Gastrocnemius medialis (tissue), 4 donors: Measurements from ENCODE around the gene HIBCH.

Source experiments
- POLR2A ChIP-seq, 2 donors: fragments of 450-650 bp; IDR thresholded peaks; one replicate each; pipeline ENCODE4 v1.6.1; 2017; ENCODE audit warnings: antibody characterized with exemption in 2 of 2, mild to moderate bottlenecking in 2 of 2, moderate library complexity in 2 of 2
- TF ChIP-seq, protein P1 (sequence below), 5 experiments: fragments of 450-650 bp in 3 of 5; fragments of 200-600 bp in 2 of 5; sonication (generic) in 2 of 5; IDR thresholded peaks in 4 of 5; conservative IDR thresholded peaks in 1 of 5; 1 replicate in 4 of 5; 2 replicates in 1 of 5; pipeline ENCODE4 v1.5.1; 2016 to 2019; ENCODE audit warnings: antibody characterized with exemption in 5 of 5, mild to moderate bottlenecking in 3 of 5, moderate library complexity in 3 of 5

- TF ChIP-seq, protein P1, sequence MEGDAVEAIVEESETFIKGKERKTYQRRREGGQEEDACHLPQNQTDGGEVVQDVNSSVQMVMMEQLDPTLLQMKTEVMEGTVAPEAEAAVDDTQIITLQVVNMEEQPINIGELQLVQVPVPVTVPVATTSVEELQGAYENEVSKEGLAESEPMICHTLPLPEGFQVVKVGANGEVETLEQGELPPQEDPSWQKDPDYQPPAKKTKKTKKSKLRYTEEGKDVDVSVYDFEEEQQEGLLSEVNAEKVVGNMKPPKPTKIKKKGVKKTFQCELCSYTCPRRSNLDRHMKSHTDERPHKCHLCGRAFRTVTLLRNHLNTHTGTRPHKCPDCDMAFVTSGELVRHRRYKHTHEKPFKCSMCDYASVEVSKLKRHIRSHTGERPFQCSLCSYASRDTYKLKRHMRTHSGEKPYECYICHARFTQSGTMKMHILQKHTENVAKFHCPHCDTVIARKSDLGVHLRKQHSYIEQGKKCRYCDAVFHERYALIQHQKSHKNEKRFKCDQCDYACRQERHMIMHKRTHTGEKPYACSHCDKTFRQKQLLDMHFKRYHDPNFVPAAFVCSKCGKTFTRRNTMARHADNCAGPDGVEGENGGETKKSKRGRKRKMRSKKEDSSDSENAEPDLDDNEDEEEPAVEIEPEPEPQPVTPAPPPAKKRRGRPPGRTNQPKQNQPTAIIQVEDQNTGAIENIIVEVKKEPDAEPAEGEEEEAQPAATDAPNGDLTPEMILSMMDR (IDR thresholded peaks at IDR 0.05 in 4 of 5, conservative IDR thresholded peaks at IDR 0.05 in 1 of 5): no peak
- no peak for TF ChIP-seq POLR2A (IDR thresholded peaks at IDR 0.05)
Observed at GRCh38 chr2:190173392-190173791, 146.2 kb downstream of the HIBCH start.
